Stimulated activated CD4-positive, alpha-beta T cell treated with anti-CD3 and anti-CD28 coated beads, Interleukin-4, amount 100 ng/mL, for 24 hours (primary cell): Measurements from ENCODE around the gene POLR2J3.
"Not testable (repeated sequence)": the region's sequence is repeated elsewhere in the genome, so short reads cannot be mapped to it uniquely, and the experiment has no call there.

Experiments
- DNase-seq: peaks from one replicate; pipeline ENCODE4 v3.0.0-alpha.2; 2020

POLR2J3 gene

DNA sequence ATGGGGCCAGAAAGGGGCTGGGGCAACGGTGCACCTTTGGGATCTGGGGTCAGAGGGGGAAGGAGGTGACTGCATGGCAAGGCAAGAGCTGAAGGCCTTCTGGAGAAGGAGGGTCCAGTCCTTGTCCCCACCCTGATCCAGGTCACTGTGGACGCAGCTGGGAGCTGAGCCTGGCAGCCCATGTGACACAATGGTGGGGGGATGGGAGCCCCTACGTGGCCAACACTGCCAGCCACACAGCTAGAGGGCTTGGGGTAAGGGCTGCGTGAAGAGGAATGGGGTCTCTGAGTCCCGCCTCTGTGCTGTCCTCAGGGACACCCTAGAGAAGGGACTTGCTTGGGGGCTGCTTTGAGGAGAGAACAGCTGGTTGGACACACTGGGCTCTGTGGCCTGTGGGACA is 9.3 kb upstream of the POLR2J3 start:
- DNase-seq = not testable (repeated sequence)

DNA sequence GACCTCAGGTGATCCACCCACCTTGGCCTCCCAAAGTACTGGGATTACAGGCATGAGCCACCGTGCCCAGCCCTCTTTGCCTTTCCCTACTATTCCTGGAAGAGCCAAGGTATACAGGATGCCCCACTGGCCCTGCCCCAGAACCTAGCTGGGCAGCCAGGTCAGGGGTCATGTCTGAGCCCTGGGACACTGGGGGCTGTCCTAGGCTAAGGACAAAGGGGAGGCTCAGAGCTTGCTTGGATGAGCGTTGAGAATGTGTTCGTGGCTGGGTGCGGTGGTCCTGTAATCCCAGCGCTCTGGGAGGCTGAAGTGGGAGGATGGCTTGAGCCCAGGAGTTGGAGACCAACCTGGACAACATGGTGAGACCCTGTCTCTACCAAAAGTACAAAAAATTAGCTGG is 6.1 kb upstream of the POLR2J3 start:
- DNase-seq = not testable (repeated sequence)

DNA sequence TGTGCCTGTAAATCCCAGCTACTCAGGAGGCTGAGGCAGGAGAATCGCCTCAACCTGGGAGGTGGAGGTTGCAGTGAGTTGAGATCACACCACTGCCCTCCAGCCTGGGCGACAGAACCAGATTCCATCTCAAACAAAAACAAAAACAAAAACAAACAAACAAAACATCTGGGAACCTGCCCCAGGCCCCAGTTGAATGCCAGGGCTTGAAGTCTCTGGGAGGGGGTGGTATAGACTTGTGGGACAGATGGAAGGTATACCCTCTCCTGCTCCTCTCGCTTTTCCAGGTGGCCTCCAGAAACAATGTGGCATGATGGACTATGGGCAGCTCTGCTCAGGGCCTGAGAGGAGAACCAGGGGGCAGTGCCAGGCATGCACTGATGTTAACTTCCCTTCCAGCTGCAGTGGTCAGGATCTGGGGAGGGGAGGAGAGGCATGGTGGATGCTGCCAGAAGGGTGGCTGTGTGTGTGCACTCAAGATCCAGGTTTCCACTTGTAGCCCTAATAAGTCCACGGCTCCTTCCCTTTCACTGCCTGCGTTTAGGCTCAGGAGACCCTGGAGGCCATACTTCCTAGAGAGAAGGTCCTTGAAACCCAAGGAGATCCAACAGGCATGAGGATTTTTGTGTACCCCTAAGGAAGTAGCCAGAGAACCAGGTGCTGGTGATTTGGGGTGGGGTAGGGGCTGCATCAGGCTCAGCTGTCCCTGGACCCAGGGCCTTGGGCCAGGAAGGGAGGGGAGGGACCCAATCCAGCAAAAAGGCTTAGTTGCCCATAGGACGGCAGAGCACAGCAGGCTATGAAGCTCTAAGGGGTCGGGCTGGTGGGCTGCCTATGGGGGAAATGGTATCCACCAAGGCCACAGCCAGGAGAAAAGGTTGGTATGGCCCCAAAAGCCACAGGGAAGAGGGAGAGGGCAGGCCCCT is 5.2 kb upstream of the POLR2J3 start:
- DNase-seq = not testable (repeated sequence)

DNA sequence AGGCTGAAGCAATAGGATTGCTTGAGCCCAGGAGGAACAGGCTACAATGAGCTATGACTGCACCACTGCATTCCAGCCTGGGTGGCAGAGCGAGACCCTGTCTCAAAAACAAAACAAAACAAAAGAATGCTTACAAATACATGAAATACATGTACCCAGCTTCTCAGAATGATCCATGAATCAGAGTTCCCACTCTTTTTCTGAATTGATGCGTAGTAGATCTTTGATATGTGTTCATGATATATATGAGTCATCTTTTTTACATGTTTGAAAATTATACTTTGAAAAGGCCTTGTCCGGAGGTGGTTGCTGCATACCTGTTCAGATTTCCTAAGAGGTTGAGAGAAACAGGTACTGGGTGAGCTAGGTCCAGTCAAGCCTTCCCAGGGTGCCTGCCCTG is 4.0 kb upstream of the POLR2J3 start:
- not testable (repeated sequence) for DNase-seq

DNA sequence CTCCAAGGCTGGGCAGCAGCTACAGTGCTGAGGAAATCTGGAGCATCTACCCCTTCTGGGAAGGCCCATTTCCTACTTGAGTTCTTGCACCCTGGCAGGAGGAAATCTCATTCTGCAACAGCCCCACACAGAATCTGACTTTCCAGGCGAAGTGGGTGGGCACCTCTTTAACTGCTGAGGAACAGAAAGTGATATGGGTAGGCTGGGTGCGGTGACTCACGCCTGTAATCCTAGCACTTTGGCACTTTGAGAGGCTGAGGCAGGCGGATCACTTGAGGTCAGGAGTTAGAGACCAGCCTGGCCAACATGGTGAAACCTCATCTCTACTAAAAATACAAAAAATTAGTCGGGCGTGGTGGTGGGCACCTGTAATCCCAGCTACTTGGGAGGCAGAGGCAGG is 2.2 kb upstream of the POLR2J3 start:
- not testable (repeated sequence) for DNase-seq

DNA sequence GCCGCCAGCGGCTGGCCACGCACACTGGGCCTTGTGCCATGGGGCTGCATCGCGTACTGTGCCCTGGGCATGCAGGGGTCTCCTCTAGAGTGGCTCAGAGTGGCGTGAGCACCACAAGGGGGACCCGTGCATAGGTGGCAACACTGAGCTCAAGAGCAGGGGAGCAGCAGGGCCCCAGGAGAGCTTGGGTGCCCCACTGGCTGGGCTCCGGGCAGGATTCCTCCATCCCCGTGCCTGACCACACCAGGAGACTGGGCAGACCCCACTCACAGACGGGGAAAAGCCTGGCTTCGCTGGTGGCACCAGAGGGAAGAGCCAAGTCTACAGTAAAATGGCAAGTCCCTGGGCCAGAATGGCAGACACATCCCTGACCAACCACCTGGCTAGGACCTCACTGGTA is 3.8 kb downstream of the POLR2J3 start:
- not testable (repeated sequence) for DNase-seq

DNA sequence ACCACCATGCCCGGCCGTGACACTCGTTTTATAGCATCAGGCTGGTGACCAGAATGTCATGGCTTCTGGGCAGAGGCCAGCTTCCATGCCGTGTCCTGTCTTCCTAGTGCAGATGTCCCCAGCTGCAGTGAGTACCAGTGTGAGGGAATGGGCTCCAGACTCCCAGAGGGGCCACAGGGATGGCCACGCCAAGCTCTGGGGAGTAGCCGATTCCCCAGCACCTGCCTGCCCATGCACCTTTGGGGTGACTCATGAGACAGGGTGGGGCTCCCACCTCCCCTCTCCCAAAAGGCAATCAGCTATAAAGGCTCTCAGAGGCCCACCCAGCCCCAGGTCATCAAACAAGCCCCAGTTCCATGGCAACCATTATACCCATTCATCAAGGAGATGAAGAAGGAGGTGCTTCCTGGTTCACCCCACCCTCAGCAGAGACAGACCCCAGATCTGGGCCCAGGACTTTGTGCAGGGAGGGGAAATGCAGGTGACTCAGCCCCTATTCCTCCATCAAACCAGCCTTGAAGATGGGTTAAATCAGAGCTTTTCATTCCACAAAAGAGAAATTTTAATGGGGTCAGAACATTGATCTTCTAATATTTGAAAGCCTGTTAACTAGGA is 21.5 kb downstream of the POLR2J3 start, which contains the start of gene SPDYE2:
Gene SPDYE2 (plus strand): TSS at position 419 of the 615 bp plus-strand sequence. CDS start 2,030 bp downstream, outside the sequence.
- not testable (repeated sequence) for DNase-seq

DNA sequence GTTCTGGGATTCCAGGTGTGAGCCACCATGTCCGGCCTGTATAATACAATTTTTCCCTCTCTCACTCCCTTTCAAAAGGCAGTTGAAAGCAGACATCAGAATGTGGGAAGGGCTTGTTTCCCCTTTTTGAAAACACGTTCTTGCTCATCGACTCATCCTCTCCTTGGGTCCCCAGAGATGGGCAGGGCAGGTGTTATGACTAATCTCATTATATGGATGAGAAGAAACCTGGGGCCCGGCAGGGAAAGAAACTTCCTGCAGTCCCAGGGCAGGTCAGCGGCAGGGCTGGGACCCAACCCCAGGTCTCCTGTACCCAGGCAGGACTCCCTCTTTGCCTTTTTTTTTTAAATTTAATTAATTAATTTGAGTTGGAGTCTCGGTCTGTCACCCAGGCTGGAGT is 26.0 kb downstream of the POLR2J3 start:
- not testable (repeated sequence) for DNase-seq

DNA sequence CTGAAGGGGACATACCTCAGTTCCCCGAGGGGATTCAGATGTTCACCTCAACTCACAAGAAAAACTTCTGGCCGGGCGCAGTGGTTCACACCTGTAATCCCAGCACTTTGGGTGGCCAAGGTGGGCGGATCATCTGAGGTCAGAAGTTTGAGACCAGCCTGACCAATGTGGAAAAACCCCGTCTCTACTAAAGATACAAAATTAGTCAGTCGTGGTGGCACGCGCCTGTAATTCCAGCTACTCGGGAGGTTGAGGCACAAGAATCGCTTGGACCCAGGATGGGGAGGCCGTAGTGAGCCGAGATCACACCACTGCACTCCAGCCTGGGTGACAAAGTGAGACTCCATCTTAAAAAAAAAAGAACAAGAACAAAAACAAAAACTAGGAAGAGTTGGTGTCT is 27.1 kb downstream of the POLR2J3 start:
- not testable (repeated sequence) for DNase-seq

DNA sequence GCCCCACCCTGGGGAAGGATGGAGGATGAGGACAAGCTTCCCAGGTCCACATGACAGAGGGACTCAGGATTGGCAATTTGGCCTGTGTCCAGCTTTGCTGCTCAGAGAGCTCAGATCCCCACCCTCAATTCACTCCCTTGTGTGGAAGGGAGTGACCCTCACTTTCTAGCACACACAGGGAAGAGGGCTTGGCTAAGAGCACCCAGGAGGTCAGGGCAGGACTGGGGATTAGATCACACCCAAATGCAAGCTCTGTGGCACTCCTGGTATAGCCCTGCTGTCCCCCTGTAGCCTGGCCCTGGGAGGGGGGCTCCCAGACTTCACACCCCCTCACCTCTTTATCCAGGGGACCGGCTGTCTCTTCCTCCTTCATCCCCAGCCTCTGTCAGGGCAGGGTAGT is 28.0 kb downstream of the POLR2J3 start:
- not testable (repeated sequence) for DNase-seq

DNA sequence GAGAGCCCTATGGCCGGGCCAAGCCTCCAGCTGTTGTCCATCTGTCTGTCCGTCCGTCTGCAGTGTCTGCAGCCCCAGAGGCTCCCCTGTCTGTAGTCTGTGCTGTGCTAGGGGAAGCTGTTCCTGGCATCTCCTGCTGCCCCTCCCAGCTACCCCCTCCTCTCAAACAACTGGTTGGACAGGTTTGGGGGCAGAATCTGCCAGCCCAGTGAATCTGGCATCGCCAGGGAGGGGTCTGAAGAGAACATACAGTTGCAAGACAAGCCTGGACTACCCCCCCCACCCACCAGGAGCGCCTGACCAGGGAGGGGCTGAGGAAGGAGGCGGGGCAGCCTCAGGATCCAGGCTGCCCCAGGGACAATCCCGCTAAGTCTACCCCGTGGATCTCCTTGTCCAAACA is 28.8 kb downstream of the POLR2J3 start, which contains the start of gene UPK3BL2:
Gene UPK3BL2 (minus strand): TSS at position 101 of the 400 bp plus-strand sequence. CDS start 60 bp downstream, at position 41.
- DNase-seq = not testable (repeated sequence)

DNA sequence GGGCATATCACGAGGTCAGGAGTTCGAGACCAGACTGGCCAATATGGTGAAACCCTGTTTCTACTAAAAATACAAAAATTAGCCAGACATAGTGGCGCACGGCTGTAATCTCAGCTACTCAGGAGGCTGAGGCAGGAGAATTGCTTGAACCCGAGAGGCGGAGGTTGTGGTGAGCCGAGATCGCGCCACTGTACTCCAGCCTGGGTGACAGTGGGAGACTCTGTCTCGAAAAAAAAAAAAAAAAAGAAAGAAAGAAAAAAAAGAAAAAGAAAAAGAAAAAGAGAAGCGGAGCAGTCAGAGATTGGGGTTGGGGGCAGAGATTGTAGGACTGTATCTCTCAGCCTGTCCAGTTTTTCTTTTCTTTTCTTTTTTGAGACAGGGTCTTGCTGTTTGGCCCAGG is 29.6 kb downstream of the POLR2J3 start:
- not testable (repeated sequence) for DNase-seq

DNA sequence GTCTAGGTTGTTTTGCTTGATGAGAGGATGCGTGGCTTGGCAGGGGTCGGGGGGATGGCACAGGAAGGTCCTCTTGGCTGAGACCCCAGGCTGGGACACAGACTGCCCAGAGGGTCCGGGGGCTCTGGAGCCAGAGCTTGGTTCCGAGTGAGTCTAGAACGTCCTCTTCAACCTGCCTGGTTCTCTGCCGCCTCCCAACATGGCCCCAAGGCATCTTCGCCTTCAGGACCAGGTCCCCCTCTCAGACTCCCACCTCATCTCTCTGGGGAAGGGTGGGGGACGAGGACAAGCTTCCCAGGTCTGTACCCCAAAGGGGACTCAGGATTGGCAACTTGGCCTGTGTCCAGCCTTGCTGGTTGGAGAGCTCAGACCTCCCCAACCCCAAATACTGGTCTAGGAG is 30.3 kb downstream of the POLR2J3 start:
- DNase-seq = not testable (repeated sequence)

DNA sequence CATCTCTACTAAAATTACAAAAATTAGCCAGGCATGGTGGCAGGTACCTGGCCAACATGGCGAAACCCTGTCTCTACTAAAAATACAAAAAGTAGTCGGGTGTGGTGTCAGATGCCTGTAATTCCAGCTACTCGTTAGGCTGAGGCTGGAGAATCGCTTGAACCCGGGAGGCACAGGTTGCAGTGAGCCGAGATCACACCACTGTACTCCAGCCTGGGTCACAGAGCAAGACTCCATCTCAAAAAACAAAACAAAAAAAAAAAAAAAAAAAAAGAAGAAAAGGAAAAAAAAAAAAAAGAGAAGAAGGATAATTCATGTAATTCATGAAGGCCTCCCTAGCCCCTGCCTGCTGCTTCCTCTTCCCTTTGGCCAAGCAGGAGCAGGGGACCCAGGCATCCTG is 31.8 kb downstream of the POLR2J3 start:
- not testable (repeated sequence) for DNase-seq

DNA sequence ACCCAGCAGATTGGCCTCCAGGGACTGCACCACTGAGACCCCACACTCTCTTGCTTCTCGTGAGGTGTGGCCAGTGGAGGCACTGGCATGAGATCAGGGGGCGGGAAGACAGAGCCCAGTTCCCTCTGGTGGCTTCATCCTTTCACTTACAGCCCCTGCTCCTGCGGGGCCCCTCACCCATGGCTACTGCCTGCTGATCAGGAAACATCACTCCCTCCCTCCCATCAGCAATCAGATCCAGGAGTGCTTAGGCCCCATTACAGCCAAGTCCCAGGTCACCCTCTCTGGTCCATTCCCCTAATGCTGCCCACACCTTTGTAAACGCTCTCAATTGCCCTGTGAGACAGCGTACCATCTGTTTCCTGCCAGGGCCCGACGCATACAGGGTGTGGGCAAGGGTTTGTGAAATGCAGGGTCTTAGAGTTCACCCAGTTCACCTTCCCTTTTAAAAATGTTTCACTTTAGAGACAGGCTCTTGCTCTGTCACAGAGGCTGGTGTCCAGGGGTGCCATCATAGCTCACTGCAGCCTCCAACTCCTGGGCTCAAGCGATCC is 37.2 kb downstream of the POLR2J3 start:
- DNase-seq = not testable (repeated sequence)

DNA sequence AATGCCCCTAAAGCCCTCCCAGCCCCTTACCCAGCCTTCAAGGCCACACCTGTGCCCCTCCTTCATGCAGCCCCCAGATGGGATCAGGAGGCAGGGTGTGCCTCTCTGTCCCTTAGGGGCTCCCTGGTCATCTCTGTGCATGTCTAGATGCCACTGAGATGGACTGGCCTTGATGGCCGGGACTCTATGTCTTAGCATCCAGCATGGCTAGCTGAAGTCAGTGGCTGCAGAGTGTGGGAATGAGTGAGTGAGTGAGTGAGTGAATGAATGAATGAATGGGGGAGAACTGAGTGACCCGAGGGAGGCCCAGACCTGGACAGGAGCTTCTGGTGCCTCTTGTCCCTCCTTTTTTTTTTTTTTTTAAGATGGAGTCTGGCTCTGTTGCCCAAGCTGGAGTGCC is 40.3 kb downstream of the POLR2J3 start:
- DNase-seq = not testable (repeated sequence)

DNA sequence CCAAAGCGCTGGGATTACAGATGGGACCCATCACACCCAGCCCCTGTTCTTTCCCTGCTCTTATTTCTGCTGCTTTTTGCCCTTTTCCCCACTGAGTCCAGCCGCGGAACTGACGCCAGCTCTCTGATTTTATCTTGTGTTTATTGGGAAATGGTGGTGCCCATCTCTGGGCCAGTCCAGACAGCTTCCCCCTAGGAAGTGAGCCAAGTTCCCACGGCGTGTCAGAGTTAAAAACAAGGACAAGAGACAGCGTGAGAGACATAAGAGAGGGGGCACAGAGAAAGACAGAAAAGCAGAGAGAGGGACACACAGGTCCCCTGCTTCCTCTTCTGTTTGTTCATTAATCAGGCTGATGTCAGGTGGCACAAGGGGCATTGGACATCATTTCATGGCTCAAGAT is 40.8 kb downstream of the POLR2J3 start:
- not testable (repeated sequence) for DNase-seq

DNA sequence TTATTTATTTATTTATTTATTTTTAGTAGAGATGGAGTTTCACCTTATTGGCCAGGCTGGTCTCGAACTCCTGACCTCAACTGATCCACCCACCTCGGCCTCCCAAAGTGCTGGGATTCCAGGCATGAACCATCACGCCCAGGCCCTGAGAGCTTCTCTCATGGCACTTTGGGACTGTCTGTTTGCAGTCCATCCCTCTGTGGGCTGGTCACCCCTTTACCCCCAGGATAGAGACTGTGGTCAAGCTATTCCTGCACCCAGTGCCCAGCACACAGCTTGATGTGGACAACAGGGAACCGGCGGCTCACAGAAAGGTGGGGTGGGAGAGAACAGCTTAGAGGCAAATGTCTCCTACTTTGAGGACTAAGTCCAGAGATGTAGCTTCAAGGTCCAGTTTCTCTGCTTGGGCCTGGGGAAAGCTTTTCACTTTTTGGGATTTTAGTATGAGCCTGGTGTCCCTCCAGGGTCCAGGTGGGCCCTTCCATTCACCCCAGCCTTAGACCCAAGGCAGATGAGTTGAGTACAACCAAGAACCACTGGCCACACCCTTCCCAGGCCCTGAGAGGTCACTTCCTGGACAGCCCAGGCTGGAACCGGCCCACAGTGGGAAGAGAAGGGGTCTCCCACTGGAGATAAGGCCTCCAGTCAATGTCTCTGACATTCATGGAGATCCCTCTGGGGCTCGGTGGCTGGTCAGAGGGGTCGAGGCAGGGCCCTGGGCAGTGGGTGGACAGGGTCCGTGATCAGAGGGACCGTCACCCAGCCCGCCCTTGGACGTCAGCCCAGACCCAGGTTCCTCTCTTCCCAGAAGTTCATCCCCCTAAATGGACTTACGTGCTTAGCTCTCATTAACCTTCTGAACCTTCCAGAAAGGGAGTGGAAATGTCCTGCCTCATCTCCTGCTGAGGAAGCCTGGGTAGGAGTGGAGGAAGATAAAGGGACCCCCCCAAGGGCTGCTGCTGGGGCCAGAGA is 44.3 kb downstream of the POLR2J3 start:
- not testable (repeated sequence) for DNase-seq

DNA sequence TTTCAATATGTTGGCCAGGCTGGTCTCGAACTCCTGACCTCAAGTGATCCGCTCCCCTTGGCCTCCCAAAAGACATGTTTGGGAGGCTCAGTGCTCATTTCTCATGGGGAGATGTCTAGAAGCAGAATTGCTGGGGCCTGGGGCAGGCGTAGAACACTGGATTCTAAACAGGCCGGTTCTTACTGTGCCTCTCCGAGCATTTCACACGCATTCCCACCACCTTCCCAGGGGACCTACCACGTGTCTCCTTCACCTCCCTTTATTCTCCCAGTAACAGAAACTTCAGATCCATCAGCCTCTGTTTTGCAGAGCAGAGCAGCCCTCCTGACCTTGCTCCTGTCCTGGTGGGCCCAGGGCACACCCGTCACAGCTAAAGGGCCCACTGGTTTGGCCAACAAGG is 45.2 kb downstream of the POLR2J3 start:
- not testable (repeated sequence) for DNase-seq

DNA sequence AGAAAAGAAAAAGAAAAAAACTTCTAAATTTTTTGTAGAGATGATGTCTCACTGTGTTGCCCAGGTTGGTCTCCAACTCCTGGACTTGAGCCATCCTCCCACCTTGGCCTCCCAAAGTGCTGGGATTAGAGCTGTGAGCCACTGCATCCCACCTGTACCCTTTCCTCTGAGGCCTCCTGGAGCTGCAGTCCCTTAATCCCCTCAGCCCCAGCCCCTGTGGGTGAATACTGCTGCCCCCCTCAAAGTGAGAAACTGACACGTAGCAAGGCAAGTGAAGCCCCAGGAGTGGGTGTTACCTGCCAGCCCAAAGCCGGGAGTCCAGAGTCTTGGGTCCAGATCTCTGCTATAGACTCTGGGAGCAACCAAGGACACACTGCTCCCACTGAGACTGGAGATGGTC is 47.6 kb downstream of the POLR2J3 start:
- not testable (repeated sequence) for DNase-seq

DNA sequence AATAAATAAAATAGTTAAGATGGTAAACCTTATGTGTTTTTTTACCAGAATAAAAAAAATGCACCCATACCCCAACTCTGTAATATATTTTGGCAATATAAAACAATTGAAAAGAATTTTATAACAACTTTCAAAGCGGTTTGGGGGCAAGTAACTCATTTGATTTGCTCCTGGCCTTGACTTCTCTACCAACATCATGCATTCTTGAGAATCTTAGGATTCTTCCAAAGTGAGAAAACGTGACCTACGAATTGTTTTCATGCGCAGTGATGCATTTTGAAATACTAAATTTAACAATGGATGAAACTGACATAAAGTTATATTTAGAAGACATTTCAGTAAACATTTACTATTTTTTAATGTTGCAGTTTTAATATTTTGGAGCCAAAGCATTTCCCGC is 51.6 kb downstream of the POLR2J3 start:
- not testable (repeated sequence) for DNase-seq

DNA sequence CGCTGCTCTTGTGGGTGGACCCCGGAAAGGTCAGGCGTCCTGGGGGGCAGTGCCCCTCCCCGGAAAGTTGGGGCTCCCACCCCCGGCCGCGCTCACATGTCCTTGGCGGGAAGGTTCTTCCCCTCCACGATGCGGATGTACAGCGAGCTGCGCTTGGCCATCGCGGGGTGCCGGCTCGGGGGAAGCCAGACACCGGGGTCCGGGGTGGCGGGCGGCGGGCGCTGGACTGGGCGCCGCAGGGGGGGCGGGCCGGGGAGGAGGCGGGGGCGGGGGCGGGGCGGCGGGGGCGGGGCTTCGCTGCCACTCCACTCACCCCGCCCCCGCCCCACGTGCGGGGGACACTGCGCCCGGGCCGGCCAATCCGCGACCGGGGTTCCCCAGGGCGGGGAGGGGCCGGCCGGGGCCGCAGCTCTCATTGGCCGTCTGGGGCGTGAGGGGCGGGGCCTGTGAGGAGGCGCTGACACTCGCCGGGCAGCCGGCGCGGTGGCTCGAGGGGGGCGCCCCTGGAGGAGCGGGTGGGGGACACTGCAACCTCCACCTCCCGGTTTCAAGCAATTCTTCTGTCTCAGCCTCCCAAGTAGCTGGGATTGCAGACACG is 54.7 kb downstream of the POLR2J3 start, which contains the start of gene RASA4B:
Gene RASA4B (minus strand): TSS at position 228 of the 598 bp plus-strand sequence. CDS start 67 bp downstream, at position 161.
- DNase-seq = not testable (repeated sequence)
